Keratinocyte (primary cell): ENCODE data around the gene GPR39. TPM values are rescaled to one million over a fixed set of nuclear protein-coding genes. Genes with fewer than 3 reads are reported as not detected.

Source experiments
- DNase-seq: peaks from one replicate; pipeline ENCODE4 v3.0.0-alpha.2; 2011; ENCODE audit warnings: low read depth, missing footprints, low spot score
- FAIRE-seq: peaks from 2 replicates; lab custom pipeline; 2011; peaks lifted over from hg19 to GRCh38; lab: Jason Lieb, UNC
- H2AFZ ChIP-seq: 2 replicates; pipeline ENCODE4 v1.6.0; 2012; ENCODE audit warnings: low read length, control low read depth, inconsistent platforms; ENCODE audit not compliant: control insufficient read depth
- H3K27ac ChIP-seq: 2 replicates; pipeline ENCODE4 v1.5.1; 2011; ENCODE audit warnings: low read length; ENCODE audit not compliant: control insufficient read depth, insufficient read depth
- H3K27me3 ChIP-seq: 3 replicates; pipeline ENCODE4 v1.6.0; 2011; ENCODE audit warnings: low read length; ENCODE audit not compliant: control insufficient read depth, insufficient read depth; ENCODE audit errors: extremely low read depth
- H3K36me3 ChIP-seq, 2 experiments: 2 replicates in 1 of 2; 3 replicates in 1 of 2; pipeline ENCODE4 v1.5.1; 2011; ENCODE audit warnings: low read length in 2 of 2, mild to moderate bottlenecking in 1 of 2; ENCODE audit not compliant: control insufficient read depth in 2 of 2, insufficient read depth in 2 of 2; ENCODE audit errors: extremely low read depth in 1 of 2
- H3K4me1 ChIP-seq: 3 replicates; pipeline ENCODE4 v1.5.1; 2011; ENCODE audit warnings: low read length; ENCODE audit not compliant: control insufficient read depth, insufficient read depth; ENCODE audit errors: extremely low read depth
- H3K4me2 ChIP-seq: 3 replicates; pipeline ENCODE4 v1.6.0; 2011; ENCODE audit warnings: low read depth, low read length; ENCODE audit not compliant: control insufficient read depth, insufficient read depth; ENCODE audit errors: extremely low read depth
- H3K4me3 ChIP-seq, 3 experiments: fragments of 200-600 bp in 1 of 3; sonication (generic) in 1 of 3; 2 replicates in 2 of 3; 3 replicates in 1 of 3; pipeline ENCODE4 v1.5.1; 2011 to 2016; ENCODE audit warnings: low read length in 3 of 3, mild to moderate bottlenecking in 3 of 3, control low read depth in 2 of 3, inconsistent platforms in 1 of 3, low read depth in 1 of 3, mixed read lengths in 1 of 3, mixed run types in 1 of 3, moderate library complexity in 1 of 3; ENCODE audit not compliant: control insufficient read depth in 2 of 3, insufficient read depth in 2 of 3; ENCODE audit errors: extremely low read depth in 1 of 3
- H3K79me2 ChIP-seq: 2 replicates; pipeline ENCODE4 v1.6.0; 2012; ENCODE audit warnings: low read length; ENCODE audit not compliant: control insufficient read depth, insufficient read depth
- H3K9ac ChIP-seq: 3 replicates; pipeline ENCODE4 v1.6.0; 2011; ENCODE audit warnings: low read length; ENCODE audit not compliant: control insufficient read depth, insufficient read depth; ENCODE audit errors: extremely low read depth
- H3K9me1 ChIP-seq: 3 replicates; pipeline ENCODE4 v1.6.0; 2011; ENCODE audit warnings: low read length; ENCODE audit not compliant: control insufficient read depth, insufficient read depth; ENCODE audit errors: extremely low read depth
- H3K9me3 ChIP-seq: 2 replicates; pipeline ENCODE4 v1.5.1; 2012; ENCODE audit warnings: low read depth, low read length; ENCODE audit not compliant: control insufficient read depth
- H4K20me1 ChIP-seq: 3 replicates; pipeline ENCODE4 v1.6.0; 2011; ENCODE audit warnings: low read length; ENCODE audit not compliant: control insufficient read depth, insufficient read depth; ENCODE audit errors: extremely low read depth
- CTCF ChIP-seq, 3 experiments: IDR thresholded peaks in 1 of 3; conservative IDR thresholded peaks in 1 of 3; optimal IDR thresholded peaks in 1 of 3; 2 replicates in 2 of 3; 3 replicates in 1 of 3; pipeline versions ENCODE3 to v1.5.1; 2011; ENCODE audit warnings: low read length in 3 of 3, mild to moderate bottlenecking in 3 of 3, moderate library complexity in 2 of 3, control low read depth in 1 of 3, inconsistent platforms in 1 of 3; ENCODE audit not compliant: insufficient read depth in 2 of 3; ENCODE audit errors: extremely low read depth in 1 of 3
- EZH2 ChIP-seq: IDR thresholded peaks from one replicate; pipeline ENCODE4 v1.6.1; 2012; ENCODE audit warnings: inconsistent platforms, mild to moderate bottlenecking, low read length, moderate library complexity
- dilution Hi-C: fragments of 300-500 bp; cut with MboI; formaldehyde crosslinking; loops from one replicate; pipeline ENCODE4 v1.7.0; 2020; ENCODE audit warnings: low sequenced_read_pairs; ENCODE audit not compliant: extremely low pct_ligation_motif_present
- polyA plus RNA-seq, 5 experiments: library from polyadenylated mRNA; depleted of rRNA in 3 of 5; stranded (reverse) in 3 of 5; stranded (forward) in 1 of 5; unstranded in 1 of 5; fragments of >200 nt; gene quantifications; 1 replicate in 1 of 5; 2 replicates in 3 of 5; 3 replicates in 1 of 5; pipeline versions ENCODE4 v1.2.1 to v1.2.3, GENCODE V29; 2011 to 2012; ENCODE audit warnings: missing spikeins in 2 of 5, low read depth in 1 of 5, low replicate concordance in 1 of 5

The GPR39 gene
- polyA plus RNA-seq, 1 donor (not counting 4 experiments of a cell fraction or from before 2014, with no cell fraction given), result 4.7 TPM

- Histone ChIP-seq H3K36me3 (no peaks in the 10 kb centered on the region), H3K4me2 (no peak overlapping the region), H3K9me1 (no peaks in the 10 kb centered on the region), H3K4me3 (no peak overlapping the region), H3K4me1 (no peaks in the 10 kb centered on the region), H3K27me3 (no peaks in the 10 kb centered on the region), H3K27ac (no peak overlapping the region), H2AFZ (no peak overlapping the region), H4K20me1 (no peaks in the 10 kb centered on the region), H3K9ac (no peak overlapping the region), H3K79me2 (no peaks in the 10 kb centered on the region), H3K9me3 (no peaks in the 10 kb centered on the region)
- FAIRE-seq (no peak), DNase-seq (no peak)
- TF ChIP-seq EZH2 (no peak), CTCF (optimal IDR thresholded peaks at IDR 0.05 in 1 of 3, IDR thresholded peaks at IDR 0.05 in 1 of 3, conservative IDR thresholded peaks at IDR 0.05 in 1 of 3; ENCODE audit: extremely low read depth in 1 of 3, insufficient read depth in 2 of 3, low read length in 3 of 3) (no peak)
- dilution Hi-C loops, result no loop called here
Measured at GRCh38 chr2:132374151-132374550, 42.5 kb upstream of the GPR39 start.

GRCh38 chr2:132374551-132374950 lies 42.1 kb upstream of the GPR39 start:
- no peak overlapping the region for H3K4me3 ChIP-seq
- FAIRE-seq (no peak), DNase-seq (no peak)
- no peaks in the 10 kb centered on the region for H3K4me1 ChIP-seq
- no peak overlapping the region for H3K27ac ChIP-seq
- no peaks in the 10 kb centered on the region for H4K20me1 ChIP-seq
- no peak overlapping the region for H2AFZ ChIP-seq
- H3K4me2 ChIP-seq, result no peak overlapping the region
- no peaks in the 10 kb centered on the region for H3K27me3 ChIP-seq
- no peaks in the 10 kb centered on the region for H3K36me3 ChIP-seq
- no peak overlapping the region for H3K9ac ChIP-seq
- no peaks in the 10 kb centered on the region for H3K9me3 ChIP-seq
- no peaks in the 10 kb centered on the region for H3K79me2 ChIP-seq
- no peaks in the 10 kb centered on the region for H3K9me1 ChIP-seq
- no peak for TF ChIP-seq CTCF (optimal IDR thresholded peaks at IDR 0.05 in 1 of 3, IDR thresholded peaks at IDR 0.05 in 1 of 3, conservative IDR thresholded peaks at IDR 0.05 in 1 of 3; ENCODE audit: extremely low read depth in 1 of 3, insufficient read depth in 2 of 3, low read length in 3 of 3)
- no peak for TF ChIP-seq EZH2
- dilution Hi-C loops, result no loop called here
